ENCODE data around the gene CTXND1. TPM values are rescaled to one million over a fixed set of nuclear protein-coding genes. Genes with fewer than 3 reads are reported as not detected.

The CTXND1 gene
- total and polyA plus RNA-seq, 2 of the 4 experiments (the other 2 are of a cell fraction) = not detected

DNA sequence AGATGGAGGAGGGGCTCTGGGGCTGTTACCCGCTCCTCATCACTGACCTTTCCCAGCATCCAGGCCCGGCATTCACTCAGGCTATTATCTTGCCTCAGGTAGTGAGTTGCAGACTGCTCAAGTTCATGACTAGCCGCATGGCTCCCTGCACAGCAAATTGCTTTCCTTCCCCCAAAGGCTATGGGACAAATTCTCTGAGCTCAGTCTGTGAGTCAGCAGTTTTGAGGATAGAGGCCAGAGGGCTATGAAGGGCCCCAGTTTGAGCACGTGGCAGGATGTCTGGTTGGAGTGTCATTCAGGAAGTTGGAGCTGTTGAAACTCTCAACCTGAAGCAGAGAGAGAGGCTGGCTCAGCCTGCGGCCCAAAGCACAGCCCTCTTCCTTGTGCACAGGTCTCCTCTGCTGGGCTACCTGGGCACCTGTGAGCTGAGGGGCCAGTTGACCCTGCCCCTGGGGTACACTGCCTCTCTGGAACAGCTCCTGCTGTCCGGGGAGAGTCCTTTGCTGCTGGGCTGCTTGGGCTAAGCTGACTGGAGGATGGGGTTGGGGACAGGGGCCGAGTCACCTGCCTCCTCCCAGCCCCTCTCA is 91.3 kb downstream of the CTXND1 start:
- Histone ChIP-seq H2BK120ac (ENCODE audit: low read depth, low read length) (peak overlapping the region; percentile 95), H3K56ac (ENCODE audit: extremely low read depth, insufficient read depth, low read length) (0 out of 2 replicates have a peak overlapping the region, but pooled peaks have one; percentile 12), H2AFZ (replicated peaks; ENCODE audit: low read length, poor library complexity) (peak overlapping the region; percentile 83), H3K36me3 (ENCODE audit: control insufficient read depth, insufficient read depth, low read length) (peaks cover 13% of the 10 kb centered on the region), H2BK15ac (ENCODE audit: low read depth, low read length) (peak overlapping the region; percentile 73; the same call in 1 of the 3 replicates), H3K14ac (replicated peaks; ENCODE audit: low read depth, low read length) (peak overlapping the region; percentile 92), H3K4me3 (ENCODE audit: insufficient read depth, low read depth, low read length) (no peak overlapping the region), H3K9ac (ENCODE audit: low read depth, low read length) (peak overlapping the region; percentile 11; the same call in 1 of the 2 replicates), H2AK5ac (ENCODE audit: low read depth, low read length) (peak overlapping the region; percentile 95), H3K18ac (ENCODE audit: low read depth, low read length) (peak overlapping the region; percentile 70), H4K20me1 (ENCODE audit: insufficient read depth, low read length) (no peaks in the 10 kb centered on the region), H4K91ac (ENCODE audit: insufficient read depth, low read depth, low read length) (peak overlapping the region; percentile 89), H3K4me2 (ENCODE audit: low read depth, low read length) (no peak overlapping the region), H3K9me3 (ENCODE audit: control insufficient read depth, insufficient read depth, low read length) (no peaks in the 10 kb centered on the region), H3K27me3 (ENCODE audit: control insufficient read depth, insufficient read depth, low read length) (no peaks in the 10 kb centered on the region), H3K4ac (ENCODE audit: low read depth, low read length) (peak overlapping the region; percentile 94), H2AK9ac (replicated peaks; ENCODE audit: low read depth, low read length, poor library complexity) (peak overlapping the region; percentile 96), H3K23ac (ENCODE audit: low read depth, low read length) (peak overlapping the region; percentile 59; the same call in 1 of the 2 replicates), H4K5ac (ENCODE audit: low read depth, low read length) (peak overlapping the region; percentile 81), H2BK20ac (ENCODE audit: low read depth, low read length) (peak overlapping the region; percentile 84), H3K79me1 (ENCODE audit: low read depth in 1 of 2, low read length in 2 of 2) (peaks cover 0 to 23% of the 10 kb centered on the region in 2 experiments; a peak in 2 of 4 replicates), H2BK5ac (ENCODE audit: low read depth, low read length, poor library complexity, severe bottlenecking) (peak overlapping the region; percentile 96), H4K8ac (ENCODE audit: low read depth in 2 of 2, low read length in 2 of 2) (peak overlapping the region; percentile 82 to 95), H3K9me1 (ENCODE audit: insufficient read depth, low read length) (peaks cover 26% of the 10 kb centered on the region), H3K4me1 (ENCODE audit: control insufficient read depth, insufficient read depth, low read length) (peaks cover 26% of the 10 kb centered on the region), H3K27ac (ENCODE audit: insufficient read depth, low read length) (peak overlapping the region; percentile 90)
- 0% methylated on average over 1 of the region's 7 CpGs; no CpG with 5 or more reads in 1 of the 2 experiments for WGBS, 2 experiments (ENCODE audit: extremely low coverage in 2 of 2, insufficient read length in 1 of 2)
- ChIA-PET POLR2A (ENCODE audit: unreplicated experiment) (interaction anchor here (0.6 to 0.7 kb wide), 2 partner anchors 102 to 242 kb away, joined by 5 to 7 read pairs; no protein-coding TSS in a partner anchor), CTCF (interaction anchor here (0.6 to 2.4 kb wide), 2 partner anchors 12 to 442 kb away, joined by 3 to 11 read pairs; no protein-coding TSS in a partner anchor)
- ATAC-seq (ENCODE audit: low read depth) = peak; percentile 92
- intact Hi-C loops (cut with micrococcal nuclease) = no loop called here
- in situ Hi-C loops (cut with MboI; ENCODE audit: low sequenced_read_pairs) = no loop called here
- BruUV-seq (replicated peaks) = no TSS peak
- dilution Hi-C loops (cut with HindIII; ENCODE audit: low sequenced_read_pairs, unreplicated experiment) = no loop called here
- DNase-seq = peak; percentile 96
- TF ChIP-seq CEBPB (IDR thresholded peaks at IDR 0.05; ENCODE audit: low read depth, low read length) (peak; percentile 35; the same call in 1 of the 2 replicates), NFE2L2 (IDR thresholded peaks at IDR 0.05; ENCODE audit: low read depth, low read length) (peak; percentile 97), BHLHE40 (IDR thresholded peaks at IDR 0.05; ENCODE audit: low read depth, low read length) (peak; percentile 86), FOS (IDR thresholded peaks at IDR 0.05; ENCODE audit: low read depth, low read length) (peak; percentile 41; the same call in 1 of the 2 replicates), POLR2A (IDR thresholded peaks at IDR 0.05; ENCODE audit: low read depth, low read length) (no peak), SMC3 (IDR thresholded peaks at IDR 0.05; ENCODE audit: low read depth, low read length) (no peak), MAFK (IDR thresholded peaks at IDR 0.05; ENCODE audit: low read depth, low read length) (peak; percentile 95), RFX5 (IDR thresholded peaks at IDR 0.05; ENCODE audit: low read depth, low read length) (no peak), MAZ (IDR thresholded peaks at IDR 0.05; ENCODE audit: borderline replicate concordance, low read depth, low read length) (no peak), MXI1 (IDR thresholded peaks at IDR 0.05; ENCODE audit: borderline replicate concordance, low read depth, low read length) (peak; percentile 86; the same call in 1 of the 2 replicates)
- TF ChIP-seq, protein P1, sequence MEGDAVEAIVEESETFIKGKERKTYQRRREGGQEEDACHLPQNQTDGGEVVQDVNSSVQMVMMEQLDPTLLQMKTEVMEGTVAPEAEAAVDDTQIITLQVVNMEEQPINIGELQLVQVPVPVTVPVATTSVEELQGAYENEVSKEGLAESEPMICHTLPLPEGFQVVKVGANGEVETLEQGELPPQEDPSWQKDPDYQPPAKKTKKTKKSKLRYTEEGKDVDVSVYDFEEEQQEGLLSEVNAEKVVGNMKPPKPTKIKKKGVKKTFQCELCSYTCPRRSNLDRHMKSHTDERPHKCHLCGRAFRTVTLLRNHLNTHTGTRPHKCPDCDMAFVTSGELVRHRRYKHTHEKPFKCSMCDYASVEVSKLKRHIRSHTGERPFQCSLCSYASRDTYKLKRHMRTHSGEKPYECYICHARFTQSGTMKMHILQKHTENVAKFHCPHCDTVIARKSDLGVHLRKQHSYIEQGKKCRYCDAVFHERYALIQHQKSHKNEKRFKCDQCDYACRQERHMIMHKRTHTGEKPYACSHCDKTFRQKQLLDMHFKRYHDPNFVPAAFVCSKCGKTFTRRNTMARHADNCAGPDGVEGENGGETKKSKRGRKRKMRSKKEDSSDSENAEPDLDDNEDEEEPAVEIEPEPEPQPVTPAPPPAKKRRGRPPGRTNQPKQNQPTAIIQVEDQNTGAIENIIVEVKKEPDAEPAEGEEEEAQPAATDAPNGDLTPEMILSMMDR (conservative IDR thresholded peaks at IDR 0.05; ENCODE audit: low read depth, low read length) = no peak
- TF ChIP-seq, protein P2, sequence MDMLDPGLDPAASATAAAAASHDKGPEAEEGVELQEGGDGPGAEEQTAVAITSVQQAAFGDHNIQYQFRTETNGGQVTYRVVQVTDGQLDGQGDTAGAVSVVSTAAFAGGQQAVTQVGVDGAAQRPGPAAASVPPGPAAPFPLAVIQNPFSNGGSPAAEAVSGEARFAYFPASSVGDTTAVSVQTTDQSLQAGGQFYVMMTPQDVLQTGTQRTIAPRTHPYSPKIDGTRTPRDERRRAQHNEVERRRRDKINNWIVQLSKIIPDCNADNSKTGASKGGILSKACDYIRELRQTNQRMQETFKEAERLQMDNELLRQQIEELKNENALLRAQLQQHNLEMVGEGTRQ (IDR thresholded peaks at IDR 0.05; ENCODE audit: low read depth, low read length) = peak; percentile 90

Measured in IMR-90 (cell line).